Activated CD4-positive, alpha-beta T cell treated with anti-CD3 and anti-CD28 coated beads, Interleukin-10, Interleukin-2, amounts not matched to agents 100 ng/mL and 50 ng/mL, durations not matched to agents 16 hours and 8 hours (primary cell): ENCODE data around the gene APOL4.
"Not testable (repeated sequence)": the region's sequence is repeated elsewhere in the genome, so short reads cannot be mapped to it uniquely, and the experiment has no call there.

Experiments
- DNase-seq: peaks from one replicate; pipeline ENCODE4 v3.0.0-alpha.2; 2020

Gene APOL4

DNA sequence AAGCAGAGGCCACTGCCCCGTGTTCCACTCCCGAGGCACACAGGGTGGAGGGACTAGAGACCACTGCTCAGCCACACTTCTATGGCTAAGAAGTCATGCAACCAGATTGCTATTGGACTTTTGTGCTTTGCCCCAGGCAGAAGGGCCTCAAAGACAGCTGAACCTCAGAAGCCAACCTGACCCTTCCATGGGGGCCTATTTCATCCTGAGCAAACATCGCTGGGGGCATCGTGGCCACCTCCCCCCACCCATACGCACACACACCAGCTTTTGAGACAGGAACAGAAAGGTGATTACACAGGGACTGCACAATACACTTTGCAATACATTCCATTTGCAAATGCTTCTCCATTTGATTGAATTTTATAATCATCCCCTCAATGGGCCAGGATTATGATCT, 4.0 kb upstream of the APOL4 start:
- DNase-seq, result not testable (repeated sequence)

- DNase-seq, result no peak
Measured at GRCh38 chr22:36204632-36205015, 3.0 kb upstream of the APOL4 start.

- DNase-seq, result no peak
Measured at GRCh38 chr22:36204001-36204631, 2.5 kb upstream of the APOL4 start.

DNA sequence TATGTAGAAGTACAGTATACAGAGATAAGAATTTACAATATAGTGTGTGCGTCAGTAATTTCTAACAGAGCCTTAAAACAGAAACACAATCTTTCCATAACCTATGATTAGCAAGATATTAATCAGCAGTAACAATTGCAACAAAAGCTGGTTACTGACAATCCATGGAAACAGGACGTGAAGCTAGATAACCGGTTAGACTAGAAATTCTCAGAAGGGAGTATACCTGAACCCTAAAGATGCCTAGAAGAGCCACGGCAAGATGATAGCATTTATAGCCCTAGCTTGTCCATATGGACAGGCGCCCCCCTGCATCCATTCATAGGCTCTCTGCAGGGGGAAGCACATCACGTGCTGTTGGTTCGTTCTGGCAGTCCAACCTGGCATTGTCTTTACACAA, 1.8 kb upstream of the APOL4 start:
- not testable (repeated sequence) for DNase-seq

GRCh38 chr22:36202906-36203305, 1.3 kb upstream of the APOL4 start:
- DNase-seq, result not testable (repeated sequence)

GRCh38 chr22:36201025-36201424, 584 bp downstream of the APOL4 start:
- not testable (repeated sequence) for DNase-seq

GRCh38 chr22:36199001-36199551, 2.5 kb downstream of the APOL4 start:
- no peak for DNase-seq

- no peak for DNase-seq
Measured at GRCh38 chr22:36198536-36198935, 3.1 kb downstream of the APOL4 start.

DNA sequence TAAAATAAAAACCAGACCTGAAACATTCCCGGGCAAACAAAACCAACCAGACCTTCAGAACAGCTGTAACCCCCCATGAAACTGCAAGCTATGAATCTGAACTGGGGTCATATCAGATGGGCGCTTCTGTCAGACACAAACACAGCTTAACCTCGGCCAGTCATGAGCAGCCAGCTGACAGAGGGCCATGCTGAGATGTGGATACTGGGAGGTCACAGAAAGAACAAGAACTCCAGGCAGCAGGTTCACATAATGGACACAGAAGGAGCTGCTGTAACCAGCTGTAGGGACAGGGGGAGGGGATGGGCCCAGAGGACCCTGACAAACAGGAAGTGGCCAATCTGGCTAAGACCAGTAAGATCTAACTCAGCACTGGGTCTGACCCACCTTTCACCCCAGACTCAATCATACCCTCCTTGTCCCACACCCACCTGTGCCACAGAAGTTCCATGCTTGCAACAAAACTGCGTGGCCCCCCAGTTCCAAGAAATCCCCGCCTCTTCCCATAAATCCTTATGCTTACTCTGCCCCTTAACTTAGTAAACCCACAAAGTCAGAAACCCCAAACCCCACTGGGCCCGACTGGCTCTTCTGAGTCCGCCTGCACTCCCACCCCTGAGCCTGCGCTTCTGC, 4.0 kb downstream of the APOL4 start:
- peak; percentile 38 for DNase-seq

- peak; percentile 8 for DNase-seq
Measured at GRCh38 chr22:36197065-36197440, 4.6 kb downstream of the APOL4 start.

- no peak for DNase-seq
Measured at GRCh38 chr22:36196254-36197064, 5.2 kb downstream of the APOL4 start.

GRCh38 chr22:36194971-36195370, 6.6 kb downstream of the APOL4 start:
- peak; percentile 52 for DNase-seq

GRCh38 chr22:36194385-36194784, 7.2 kb downstream of the APOL4 start:
- no peak for DNase-seq

GRCh38 chr22:36193577-36193976, 8.0 kb downstream of the APOL4 start:
- no peak for DNase-seq

DNA sequence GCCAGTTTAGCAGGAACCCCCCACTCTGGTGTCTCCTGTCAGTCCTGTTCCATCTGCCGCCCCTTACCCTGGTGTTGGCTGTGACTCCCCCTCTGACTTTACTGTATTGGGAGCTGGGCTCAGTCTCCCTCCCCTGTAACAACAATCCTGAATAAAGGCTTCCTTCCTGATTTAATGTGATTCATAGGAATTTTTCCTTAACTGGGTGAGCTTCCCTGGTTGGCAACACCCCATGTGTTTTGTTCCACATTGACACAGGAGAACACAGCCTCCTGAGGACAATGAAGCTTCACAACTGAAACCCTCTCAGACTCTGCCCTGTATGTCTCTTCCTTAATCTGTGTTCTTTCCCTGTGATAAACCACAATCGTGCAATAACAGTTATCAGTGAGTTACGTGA, 8.4 kb downstream of the APOL4 start:
- DNase-seq, result no peak

DNA sequence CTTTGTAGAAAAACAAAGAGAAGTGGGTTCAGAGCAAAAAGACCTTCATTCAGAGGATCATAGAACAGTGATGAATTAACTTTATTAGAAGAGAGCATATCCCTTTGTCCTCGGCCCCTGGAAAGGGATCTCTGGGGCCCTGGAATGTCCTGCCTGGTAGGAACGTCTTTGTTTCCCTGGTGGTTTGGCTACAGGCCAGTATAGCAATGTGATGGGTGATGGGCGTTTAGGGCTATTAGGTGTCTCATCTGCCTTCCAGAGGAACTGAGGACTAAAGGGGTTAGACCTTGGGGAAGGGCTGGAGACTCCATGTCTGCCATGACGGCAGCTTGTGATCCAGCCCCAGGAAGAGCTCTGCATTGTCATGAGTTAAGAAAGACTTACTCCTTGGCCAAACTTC, 9.1 kb downstream of the APOL4 start:
- no peak for DNase-seq

- no peak for DNase-seq
Measured at GRCh38 chr22:36191106-36191836, 10.3 kb downstream of the APOL4 start.

- not testable (repeated sequence) for DNase-seq
Measured at GRCh38 chr22:36187862-36188261, 13.7 kb downstream of the APOL4 start.

DNA sequence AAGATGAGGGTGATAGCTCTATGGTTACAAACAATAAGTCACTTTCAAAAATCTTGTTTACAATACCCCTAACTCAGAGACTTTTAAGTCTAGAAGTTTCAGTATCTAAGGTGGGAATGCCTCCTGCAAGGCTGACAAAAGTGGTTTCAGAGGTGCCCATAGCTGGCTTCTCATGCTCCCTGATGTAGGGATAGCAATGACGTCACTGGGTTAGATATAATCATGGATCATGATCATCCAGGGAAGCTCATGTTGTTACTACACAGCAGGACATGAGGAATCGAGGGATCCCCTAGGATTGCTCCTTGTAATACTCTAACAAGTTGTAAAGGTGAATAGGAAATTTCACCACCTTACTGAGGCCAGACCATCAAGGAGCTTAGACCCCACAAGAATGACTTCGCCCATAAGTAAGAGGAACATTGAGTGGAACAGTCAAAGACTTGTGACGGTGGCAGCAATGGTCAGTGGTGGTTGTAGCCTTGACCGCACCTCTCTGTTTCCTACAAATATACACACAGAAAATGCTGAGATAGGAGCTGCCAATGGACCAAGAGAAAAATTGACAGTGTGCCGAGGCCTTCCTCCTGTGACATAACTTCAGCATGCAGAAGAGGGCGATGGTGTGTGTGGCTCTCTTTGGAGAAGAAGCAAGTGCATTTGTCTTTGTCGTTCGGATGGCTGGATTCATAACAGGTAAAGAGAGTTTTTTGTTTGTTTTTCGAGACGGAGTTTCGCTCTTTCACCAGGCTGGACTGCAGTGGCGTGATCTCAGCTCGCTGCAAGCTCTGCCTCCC, 15.6 kb downstream of the APOL4 start:
- DNase-seq, result no peak

DNA sequence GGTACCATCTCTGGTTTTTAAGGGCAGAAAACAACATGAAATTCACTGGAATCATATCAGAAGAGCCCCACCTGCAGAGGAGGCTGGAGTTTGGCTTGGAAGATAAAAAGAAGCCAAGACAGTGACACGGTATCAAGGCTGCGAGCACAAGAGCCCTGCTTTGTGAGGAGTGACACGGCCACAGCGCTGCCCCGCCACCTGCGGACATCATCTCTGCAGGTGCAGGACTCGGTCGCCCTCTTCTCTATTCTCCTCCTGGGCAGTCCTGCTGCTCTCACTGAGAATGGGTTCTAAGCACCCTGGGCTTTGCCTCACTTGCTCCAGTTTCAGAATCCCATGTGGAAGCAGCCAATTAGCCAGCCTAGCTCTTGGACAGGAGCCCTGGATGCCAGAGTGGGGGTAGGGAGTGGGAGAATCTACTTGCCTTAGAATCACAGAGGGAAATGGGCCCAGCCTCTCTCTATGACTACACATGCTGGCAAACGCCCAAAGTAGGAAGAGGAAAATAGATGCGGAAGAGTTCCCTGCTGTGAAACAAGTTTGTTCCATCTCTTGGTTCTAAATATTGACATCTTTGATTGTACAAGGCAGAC, 17.1 kb downstream of the APOL4 start:
- DNase-seq, result no peak

DNA sequence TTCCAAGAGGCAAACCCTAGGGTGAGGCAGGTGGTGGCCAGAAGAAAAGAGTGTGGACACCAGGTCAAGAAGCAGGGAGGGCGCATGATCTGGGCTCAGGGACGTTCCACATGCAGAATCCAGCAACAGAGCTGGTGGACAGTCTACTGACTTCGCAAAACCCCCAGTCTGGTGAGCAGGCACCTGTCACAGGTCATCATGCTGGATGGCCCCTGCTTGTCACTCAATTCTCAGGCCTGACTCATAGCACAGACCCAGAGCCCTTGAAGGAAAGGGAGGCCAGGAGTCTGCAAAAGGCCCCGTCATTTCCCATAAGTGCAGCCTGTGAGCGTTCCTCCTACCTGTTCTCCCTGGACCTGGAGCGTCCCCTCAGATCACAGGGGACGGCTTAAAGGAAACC, 18.2 kb downstream of the APOL4 start:
- no peak for DNase-seq

- no peak for DNase-seq
Measured at GRCh38 chr22:36182857-36183256, 18.8 kb downstream of the APOL4 start.
